ENCODE results near the gene RIT1. TPM values are rescaled to one million over a fixed set of nuclear protein-coding genes. Genes with fewer than 3 reads are reported as not detected.

Gene RIT1
- total RNA-seq, 1 donor from 2014 or later, result 41.7 TPM

DNA sequence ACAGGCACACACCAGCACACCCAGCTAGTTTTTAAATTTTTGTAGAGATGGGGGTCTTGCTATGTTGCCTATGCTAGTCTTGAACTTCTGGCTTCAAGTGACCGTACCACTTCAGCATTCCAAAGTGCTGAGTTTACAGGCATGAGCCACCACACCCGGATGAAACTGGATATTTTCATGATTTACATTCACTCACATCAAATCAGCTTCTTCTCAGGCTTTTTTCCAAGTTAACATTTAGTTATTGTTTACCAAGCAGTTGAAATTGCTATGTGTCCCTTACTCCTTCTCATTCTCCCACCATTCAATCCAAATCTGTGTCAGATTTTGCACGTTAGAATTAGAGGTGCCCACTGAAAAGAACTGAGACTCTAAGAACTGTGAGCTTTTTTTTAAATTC lies 18.4 kb downstream of the RIT1 start:
- peak; percentile 52 for DNase-seq (ENCODE audit: low spot score)

DNA sequence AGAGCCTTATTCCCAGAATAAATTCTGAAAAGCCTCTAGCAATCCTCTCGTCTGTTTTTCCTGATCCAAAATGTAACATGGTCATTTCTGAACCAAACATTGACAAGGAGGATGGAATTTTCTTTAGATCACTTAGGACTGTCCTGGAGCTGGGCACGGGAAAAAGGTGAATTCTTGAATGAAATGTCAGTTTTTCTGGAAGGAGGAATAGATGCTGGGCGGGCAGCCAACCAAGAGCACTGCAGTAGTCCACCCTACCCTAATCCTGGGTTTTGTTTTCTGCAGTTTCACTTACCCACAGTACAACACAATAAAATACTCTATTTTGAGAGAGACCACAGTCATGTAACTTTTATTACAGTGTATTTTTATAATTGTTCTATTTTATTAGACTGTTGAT lies 20.9 kb downstream of the RIT1 start:
- DNase-seq (ENCODE audit: low spot score), result no peak

DNA sequence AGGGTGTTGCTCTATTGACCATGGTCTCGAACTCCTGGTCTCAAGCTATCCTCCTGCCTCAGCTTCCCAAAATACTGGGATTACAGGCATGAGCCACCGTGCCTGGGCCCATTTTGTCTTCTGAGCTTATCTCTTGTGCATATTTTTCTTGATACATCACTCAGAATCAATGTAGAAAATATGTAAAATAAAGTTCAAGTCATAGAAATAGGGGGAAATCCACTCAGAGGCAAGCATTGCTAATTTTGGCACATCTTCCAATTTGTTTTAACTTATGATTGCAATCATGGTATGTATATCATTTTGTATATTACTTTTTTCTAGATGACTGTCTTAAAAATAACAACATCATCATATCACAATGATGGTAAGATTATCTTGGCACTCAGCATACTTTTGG lies 21.6 kb downstream of the RIT1 start:
- DNase-seq (ENCODE audit: low spot score), result peak; percentile 13

DNA sequence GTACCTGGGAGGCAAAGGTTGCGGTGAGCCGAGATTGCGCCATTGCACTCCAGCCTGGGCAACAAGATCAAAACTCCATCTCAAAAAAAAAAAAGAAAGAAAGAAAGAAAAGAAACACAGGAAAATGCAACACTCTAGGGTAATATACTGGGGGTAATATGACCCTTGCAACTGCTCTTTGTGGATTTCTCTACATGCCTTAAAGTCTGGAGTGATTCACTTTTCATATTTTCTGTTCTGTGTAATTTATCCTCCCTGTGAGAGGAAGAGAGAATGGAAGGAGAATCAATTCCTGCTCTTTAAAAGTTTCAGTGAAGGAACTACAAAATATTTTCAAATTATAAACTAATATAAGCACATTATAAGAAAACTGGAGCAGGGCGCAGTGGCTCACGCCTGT lies 22.7 kb downstream of the RIT1 start:
- no peak for DNase-seq (ENCODE audit: low spot score)

DNA sequence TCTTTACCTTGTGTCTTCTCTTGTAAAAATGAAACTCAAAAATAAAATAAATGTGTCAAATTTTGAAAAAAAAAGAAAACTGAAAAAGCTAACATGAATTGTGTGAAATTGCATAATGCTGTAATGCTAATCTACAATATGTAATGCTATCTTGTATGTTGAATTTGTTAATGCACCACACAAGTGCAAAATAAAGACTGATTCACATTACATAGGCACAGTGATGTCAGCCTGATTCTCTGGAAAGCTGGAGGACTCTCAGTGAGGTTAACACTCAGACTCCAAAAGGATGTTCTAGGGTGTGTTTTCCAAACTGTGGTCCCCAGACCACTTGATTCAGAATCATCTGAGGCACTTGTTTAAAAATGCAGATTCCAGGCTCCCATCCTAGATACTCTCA lies 26.2 kb downstream of the RIT1 start:
- no peak for DNase-seq (ENCODE audit: low spot score)

DNA sequence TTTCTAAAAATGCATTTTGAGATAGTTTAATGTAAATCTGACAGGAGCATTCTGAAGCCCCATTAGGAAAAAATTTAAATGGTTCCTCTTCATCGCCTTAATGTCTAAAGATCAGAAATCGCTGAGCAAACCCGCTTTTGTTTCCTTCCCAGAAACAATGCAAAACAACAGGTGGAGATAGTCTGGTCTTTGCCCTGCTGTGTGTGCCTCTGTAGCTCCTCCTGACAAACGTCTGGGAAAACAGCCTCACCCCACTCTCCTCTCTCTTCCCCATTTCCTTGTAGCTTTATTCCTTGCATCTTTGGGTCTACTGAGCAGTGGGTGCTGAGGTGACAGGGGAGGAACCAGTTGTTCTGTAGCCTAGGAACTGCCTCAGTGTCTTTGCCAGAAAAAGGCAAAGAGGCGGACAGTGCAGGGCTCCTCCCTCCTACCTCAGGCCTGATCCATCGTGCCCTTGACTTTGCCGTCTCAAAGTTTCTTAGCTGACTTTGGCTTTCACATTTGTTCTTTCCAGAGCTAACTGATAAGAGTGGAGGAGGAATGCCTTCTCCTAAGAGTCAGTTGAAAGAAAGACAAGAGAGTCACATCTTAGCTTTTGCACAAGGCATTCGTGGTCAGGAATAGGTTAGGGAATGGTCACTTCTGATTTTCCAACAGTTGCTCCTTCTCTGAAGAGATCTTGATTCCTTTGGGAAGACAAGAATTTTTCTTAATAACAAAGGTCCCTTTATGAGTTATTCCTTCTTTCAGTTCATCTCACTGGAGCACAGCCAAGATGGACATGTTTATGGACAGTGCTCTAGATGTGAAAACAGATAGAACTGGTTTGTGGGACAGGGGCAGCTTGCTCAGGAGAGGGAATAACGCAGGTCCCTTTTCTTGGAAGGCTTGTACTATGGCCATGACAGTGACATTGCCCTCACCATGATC lies 26.9 kb downstream of the RIT1 start:
- DNase-seq (ENCODE audit: low spot score), result no peak

DNA sequence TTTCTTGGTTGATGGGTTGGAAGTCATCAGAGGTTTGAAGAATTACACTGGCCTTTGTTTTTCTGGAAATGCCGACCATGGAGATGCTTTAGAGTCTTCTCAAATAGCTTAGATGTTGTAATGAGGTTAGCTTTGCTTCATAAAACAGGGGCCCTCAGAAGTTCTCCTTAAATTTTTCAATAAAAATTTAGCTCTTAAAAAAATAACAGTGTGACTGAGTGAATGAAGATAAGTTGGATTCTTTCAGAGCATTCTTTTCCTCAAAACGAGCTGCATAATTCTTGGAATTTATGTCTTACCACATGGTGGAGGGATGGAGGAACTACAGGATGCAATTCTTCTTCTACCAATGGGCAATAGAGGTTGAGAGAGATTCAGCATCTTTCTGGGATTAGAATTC lies 28.4 kb downstream of the RIT1 start:
- no peak for DNase-seq (ENCODE audit: low spot score)

DNA sequence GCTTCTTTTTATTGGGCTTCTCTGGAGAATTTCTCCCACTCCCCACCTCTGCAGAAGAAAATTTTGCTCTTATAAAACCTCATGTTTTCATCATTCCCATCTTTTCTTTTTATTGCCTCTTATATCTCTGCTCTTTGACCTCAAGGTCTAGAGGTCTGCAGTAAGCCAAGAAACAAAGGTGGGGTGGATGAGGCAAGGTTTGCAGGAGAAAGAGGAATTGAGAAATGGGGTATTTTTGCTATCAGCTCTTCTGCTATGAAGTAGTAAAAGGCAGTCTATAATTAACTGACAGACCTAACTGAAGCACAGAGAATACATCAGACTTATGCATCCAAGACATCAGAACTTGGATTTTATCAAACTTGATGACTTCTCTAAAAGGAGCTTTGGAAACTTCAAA lies 28.9 kb downstream of the RIT1 start:
- no peak for DNase-seq (ENCODE audit: low spot score)

DNA sequence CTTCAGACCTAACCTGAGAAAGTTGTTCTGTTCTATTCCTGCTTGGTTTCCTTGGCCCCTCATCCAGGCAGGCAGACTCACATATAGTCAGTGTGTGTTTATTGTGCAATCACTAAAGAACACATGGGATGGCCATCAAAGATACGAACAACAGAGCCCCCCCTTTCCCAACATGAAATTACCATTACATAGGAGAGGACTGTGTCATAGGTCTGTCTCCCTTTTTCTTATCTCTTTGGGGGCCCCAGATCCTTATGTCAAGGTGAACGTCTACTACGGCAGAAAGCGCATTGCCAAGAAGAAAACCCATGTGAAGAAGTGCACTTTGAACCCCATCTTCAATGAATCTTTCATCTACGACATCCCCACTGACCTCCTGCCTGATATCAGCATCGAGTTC lies 30.2 kb downstream of the RIT1 start:
- DNase-seq (ENCODE audit: low spot score), result no peak

DNA sequence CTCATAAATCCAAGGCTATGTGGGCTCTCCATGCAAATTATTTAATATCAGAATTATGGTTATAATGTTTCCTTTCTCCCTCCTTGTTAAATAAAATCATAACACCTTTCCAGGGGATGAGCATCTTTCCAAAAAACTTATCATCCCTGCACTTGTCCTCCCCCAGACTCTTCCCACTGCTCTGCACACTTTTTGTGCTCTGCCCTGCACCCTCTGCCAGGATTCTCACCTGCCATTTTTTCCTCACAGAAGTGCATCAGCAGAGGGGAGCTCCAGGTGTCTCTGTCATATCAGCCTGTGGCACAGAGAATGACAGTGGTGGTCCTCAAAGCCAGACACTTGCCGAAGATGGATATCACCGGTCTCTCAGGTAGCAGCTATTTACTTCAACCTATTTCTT lies 30.9 kb downstream of the RIT1 start:
- DNase-seq (ENCODE audit: low spot score), result no peak

DNA sequence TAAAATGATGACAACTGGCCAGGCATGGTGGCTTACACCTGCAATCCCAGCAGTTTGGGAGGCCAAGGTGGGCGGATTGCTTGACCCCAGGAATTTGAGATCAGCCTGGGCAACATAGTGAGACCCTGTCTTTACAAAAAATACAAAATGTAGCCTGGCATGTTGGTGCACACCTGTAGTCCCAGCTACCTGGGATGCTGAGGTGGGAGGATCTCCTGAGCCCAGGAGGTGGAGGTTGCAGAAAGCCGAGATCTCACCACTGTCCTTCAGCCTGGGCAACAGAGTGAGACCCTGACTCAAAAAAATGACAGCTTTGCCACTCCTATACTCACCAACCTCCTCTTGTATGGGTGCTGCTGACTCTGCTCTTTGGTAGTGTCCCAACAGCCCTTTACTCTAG lies 33.2 kb downstream of the RIT1 start:
- no peak for DNase-seq (ENCODE audit: low spot score)

DNA sequence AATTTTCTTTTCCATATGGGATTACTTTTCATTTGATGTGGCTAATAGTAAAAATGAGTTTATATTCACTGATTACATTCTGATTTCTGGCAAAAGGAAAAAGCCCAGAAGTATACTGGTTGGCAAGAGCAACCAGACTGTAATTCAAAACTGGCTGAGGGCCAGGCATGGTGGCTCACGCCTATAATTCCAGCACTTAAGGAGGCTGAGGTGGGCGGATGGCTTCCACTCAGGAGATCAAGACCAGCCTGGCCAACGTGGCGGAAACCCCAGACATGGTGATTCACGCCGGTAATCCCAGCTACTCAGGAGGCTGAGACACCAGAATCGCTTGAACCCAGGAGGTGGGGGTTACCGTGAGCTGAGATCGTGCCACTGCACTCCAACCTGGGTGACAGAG lies 37.3 kb downstream of the RIT1 start:
- DNase-seq (ENCODE audit: low spot score), result peak; percentile 36

DNA sequence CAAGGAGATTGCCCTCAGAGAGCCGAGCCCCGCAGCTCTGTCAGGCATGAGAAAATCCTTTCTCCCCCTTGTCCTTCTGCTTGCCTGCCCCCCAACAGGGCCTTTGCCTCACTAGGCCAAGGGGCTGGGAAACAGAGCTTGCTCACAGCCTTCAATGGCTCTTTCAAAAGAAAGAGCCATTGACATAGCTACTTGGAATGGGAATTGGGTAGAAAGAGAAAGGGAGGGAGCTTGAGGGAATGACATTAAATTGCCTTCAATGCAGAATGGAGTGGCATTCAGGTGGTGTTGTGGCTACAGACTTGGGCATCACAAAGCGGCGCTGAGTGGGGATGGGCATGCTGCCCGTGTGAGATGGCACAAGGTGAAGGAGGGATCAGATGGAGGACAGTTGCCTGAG lies 38.6 kb downstream of the RIT1 start:
- no peak for DNase-seq (ENCODE audit: low spot score)

DNA sequence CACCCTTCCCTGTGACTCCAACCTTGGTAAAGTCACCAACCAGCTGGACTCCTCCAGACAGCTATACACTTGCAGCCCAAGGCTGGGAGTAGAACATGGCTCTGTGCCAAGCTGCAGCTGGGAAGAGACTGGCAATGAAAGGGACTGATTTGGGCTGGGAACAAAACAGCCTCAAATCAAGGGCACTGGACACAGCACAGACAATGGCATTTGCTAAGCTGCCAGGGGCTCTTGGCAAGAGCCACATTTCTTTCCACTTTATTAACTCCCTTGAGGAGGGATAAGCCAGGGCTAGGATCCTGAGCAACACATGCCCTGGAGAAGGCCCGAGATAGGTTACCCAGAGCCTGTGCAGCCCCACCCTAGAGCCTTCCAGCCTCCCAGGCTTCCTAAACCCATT lies 39.8 kb downstream of the RIT1 start:
- DNase-seq (ENCODE audit: low spot score), result peak; percentile 43

DNA sequence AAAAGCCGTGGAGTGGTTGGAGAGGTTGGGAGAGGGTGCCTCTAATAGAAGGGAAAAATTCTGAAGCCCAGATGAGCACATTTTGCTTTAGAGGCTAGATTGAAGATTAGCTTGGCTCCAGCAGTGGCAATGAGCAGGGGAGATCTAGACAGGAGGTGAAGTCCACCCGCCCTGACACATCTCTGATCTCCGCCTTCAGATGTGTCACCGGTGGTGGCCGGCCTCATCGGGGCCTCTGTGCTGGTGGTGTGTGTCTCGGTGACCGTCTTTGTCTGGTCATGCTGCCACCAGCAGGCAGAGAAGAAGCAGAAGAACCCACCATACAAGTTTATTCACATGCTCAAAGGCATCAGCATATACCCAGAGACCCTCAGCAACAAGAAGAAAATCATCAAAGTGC lies 43.4 kb downstream of the RIT1 start:
- no peak for DNase-seq (ENCODE audit: low spot score)

DNA sequence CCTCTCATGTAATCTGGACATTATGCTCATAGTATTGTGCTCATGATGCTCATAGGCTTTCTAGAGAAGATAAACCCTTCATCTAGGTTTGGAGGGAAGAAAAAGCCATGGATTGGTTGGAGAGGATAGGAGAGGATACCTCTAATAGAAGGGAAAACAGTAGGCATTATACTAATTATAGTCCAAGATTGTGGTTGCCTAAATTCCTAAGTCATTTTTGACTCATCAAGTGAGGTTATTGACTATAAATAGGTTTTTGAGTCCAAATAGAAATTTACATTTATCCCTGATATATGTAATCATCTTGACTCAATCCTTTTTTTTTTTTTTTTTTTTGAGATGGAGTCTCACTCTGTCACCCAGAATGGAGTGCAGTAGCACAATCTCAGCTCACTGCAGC lies 46.8 kb downstream of the RIT1 start:
- DNase-seq (ENCODE audit: low spot score), result no peak

DNA sequence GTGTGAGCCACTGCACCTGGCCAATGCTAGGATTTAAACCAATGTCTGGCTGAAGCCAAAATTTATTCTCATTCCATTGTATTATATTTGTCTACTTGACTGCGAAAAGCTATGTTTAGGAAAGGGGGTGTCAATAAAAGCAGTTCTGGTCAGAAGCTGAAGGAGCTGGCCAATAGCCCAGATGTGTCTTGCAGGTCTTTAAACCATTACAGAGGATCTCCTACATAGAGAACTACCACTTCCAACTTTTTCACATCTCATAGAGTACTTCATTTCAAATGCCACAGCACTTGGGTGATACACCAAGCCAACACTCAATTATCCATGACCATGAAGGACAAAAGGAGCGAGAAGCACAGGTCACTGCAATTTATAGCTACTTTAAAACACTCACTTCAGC lies 49.3 kb downstream of the RIT1 start:
- no peak for DNase-seq (ENCODE audit: low spot score)

DNA sequence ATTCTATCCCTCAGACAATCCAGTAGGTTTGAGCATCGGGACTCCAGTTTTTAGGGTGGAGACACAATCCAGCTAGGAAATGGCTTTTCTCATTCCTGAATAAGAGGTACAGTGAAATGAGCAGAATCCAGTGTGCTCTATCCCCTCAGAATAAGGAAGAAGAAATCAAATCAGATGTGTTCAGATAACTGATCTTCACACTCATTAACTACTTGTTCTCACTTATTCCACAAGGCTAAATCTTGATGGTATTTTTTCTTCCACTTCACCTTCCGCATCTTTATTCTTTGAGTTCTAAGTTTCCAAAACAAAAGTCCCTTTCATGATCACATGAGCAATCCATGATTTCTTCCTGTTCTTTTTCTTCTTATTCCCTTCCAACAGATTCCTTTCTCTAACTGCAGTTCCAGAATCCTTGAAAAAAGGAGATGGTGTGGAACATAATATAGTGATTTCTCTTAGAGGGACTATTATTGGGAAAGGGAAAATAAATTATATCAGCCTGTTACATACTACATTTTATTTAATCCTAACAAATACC lies 50.1 kb downstream of the RIT1 start:
- no peak for DNase-seq (ENCODE audit: low spot score)

DNA sequence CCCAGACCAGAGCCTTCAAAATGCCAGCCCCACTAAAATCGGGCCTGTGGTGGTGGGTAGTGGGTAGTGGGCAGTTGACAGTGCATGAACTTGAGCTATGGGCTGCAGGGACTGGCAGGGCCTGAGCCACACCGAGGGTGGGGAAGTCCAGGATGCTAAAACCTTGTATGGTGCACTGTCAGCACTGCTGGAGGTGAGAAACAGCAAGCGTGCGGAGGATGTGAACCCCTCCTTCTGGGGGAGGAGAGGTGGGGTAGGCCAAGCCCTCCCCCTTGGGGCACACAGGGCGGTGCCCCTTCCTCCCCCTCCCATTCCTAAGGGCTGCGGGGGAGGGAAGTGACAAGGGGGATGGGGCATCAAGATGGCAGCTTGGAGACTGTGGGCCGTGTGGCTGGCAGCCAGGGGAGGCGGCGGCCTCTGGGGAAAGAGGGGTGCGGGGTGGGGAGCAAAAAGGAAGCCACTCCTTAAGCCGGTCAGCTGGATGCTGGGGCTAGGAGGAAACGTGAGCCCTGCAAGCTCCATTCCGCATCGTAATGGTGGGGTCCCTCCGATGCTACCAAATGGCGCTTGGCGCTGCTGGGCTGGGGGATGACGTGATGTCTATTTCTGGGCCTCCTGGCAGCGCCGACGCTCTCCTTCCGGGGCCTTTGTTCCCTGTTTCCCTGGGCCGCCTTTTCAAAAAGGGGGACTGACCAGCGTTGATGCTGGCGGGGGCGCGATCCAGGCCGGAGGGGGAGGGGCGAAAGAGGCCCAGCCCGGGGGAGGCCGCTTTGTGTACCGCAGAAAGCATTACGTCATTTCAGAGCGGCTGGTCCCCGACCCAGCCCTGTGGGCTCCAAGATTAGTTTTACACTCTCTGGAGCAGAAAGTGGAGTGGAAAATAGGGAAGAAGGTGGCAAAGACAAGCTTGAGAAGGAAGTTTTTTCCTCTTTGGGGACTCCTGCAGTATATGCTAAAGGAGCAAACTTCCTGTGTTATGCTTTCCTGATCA lies 51.0 kb downstream of the RIT1 start:
- DNase-seq (ENCODE audit: low spot score), result peak; percentile 92

DNA sequence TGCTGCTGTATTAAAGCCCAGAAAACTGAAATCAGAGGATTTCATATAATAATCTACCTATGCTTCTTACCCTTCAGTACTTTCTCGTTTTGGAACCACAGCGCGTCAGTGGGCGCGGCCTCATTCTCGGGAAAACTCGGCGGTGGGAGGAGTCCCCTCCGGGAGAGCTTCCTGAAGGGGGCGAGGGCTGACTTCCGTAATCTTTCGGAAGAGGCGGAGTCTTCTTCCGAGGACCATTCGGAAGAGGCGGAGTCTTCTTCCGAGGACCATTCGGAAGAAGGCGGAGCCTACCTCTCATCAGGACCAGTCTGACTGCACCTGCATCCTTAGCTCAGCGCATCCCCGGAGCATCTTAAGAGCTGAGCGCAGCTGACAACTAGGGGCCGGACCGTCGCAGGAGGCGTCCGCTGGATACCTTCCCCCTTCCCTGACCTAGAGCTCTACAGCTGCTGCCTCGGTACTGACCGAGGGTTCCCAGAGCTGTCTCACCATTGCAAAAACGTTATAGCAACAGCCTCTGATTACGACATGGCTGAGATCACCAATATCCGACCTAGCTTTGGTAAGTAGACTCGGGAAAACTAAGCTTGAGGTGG lies 51.8 kb downstream of the RIT1 start, which contains the start of gene SYT11:
TSS of gene SYT11 (plus strand) at position 334 of the 596 bp plus-strand sequence. CDS start at position 529, 195 bp downstream.
- DNase-seq (ENCODE audit: low spot score), result peak; percentile 99

DNA sequence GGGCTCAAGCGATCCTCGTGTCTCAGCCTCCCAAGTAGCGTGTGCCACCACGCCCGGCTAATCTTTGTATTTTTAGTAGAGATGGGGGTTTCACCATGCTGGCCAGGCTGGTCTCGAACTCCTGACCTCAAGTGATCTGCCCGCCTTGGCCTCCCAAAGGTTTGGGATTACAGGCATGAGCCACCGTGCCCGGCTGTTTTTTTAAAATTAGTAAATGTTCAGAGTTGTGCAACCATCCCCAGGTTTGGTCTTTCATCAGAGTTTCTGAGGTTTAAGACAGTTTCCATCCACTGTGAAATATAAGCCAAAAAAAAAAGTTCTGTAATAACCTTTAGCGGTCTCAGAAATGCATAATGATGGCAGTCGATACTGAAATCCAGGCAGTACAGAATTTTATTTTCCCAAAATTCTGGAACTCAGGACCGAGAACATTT lies 52.3 kb downstream of the RIT1 start:
- DNase-seq (ENCODE audit: low spot score), result no peak

All from umbilical cord (tissue), 2 donors.